K562 (cell line): Measurements from ENCODE around the gene EFCAB5. TPM values are rescaled to one million over a fixed set of nuclear protein-coding genes. Genes with fewer than 3 reads are reported as not detected.

ENCODE experiments used
- ATAC-seq: fragments of 200-7000 bp; cut with Tn5 transposase; 3 replicates; pipeline ENCODE4 v1.9.1; 2020; ENCODE audit warnings: moderate library complexity
- BruUV-seq: library from RNA; stranded (reverse); fragments of 400-500 nt; replicated peaks from 2 replicates; lab custom pipeline; 2021; lab: Mats Ljungman, UMichigan
- CTCF ChIA-PET: fragments of 300-600 bp; formaldehyde crosslinking; extraction: SDS; loops from one replicate; lab custom pipeline; 2021; ENCODE audit warnings: low intra/inter-chr PET ratio; lab: Yijun Ruan, JAX
- POLR2A ChIA-PET: fragments of 300-600, 350-650 bp; sonication (Branson Sonifier 250); formaldehyde crosslinking; extraction: SDS; loops from one replicate; lab custom pipeline; 2021; ENCODE audit warnings: antibody characterized with exemption, inconsistent platforms; lab: Yijun Ruan, JAX
- DNase-seq, 4 experiments: peaks; one replicate each; pipeline versions ENCODE4 v3.0.0 to v3.0.0-alpha.2; 2011 to 2018; ENCODE audit warnings: low spot score in 3 of 4, mixed read lengths in 3 of 4; ENCODE audit errors: extremely low read depth in 1 of 4
- FAIRE-seq: peaks from 2 replicates; lab custom pipeline; 2011; peaks lifted over from hg19 to GRCh38; lab: Jason Lieb, UNC
- H2AFZ ChIP-seq: 2 replicates; pipeline ENCODE4 v1.6.0; 2011; ENCODE audit warnings: low read depth, low read length, control low read depth, inconsistent platforms
- H3K27ac ChIP-seq: fragments of 200-600 bp; 3 replicates; pipeline ENCODE4 v1.8.0; 2011; ENCODE audit warnings: low read depth, mild to moderate bottlenecking, control low read depth, inconsistent platforms, low read length, moderate library complexity, mixed read lengths; ENCODE audit errors: extremely low read depth
- H3K27me3 ChIP-seq, 2 experiments: fragments of 300-600 bp in 1 of 2; 2 replicates in 1 of 2; 3 replicates in 1 of 2; pipeline versions ENCODE4 v1.6.0 to v1.8.0; 2011; ENCODE audit warnings: inconsistent platforms in 2 of 2, low read length in 2 of 2, mild to moderate bottlenecking in 1 of 2, mixed read lengths in 1 of 2, moderate library complexity in 1 of 2; ENCODE audit not compliant: control insufficient read depth in 2 of 2, insufficient read depth in 2 of 2
- H3K36me3 ChIP-seq: fragments of 300-600 bp; 3 replicates; pipeline ENCODE4 v1.8.0; 2011; ENCODE audit warnings: mild to moderate bottlenecking, low read length, inconsistent platforms; ENCODE audit not compliant: control insufficient read depth, insufficient read depth
- H3K4me1 ChIP-seq, 2 experiments: fragments of 200-600 bp in 1 of 2; replicated peaks in 1 of 2; 2 replicates in 1 of 2; 3 replicates in 1 of 2; pipeline versions ENCODE4 v1.5.1 to v1.8.0; 2011; ENCODE audit warnings: inconsistent platforms in 2 of 2, low read length in 2 of 2, mild to moderate bottlenecking in 1 of 2, mixed read lengths in 1 of 2, moderate library complexity in 1 of 2; ENCODE audit not compliant: control insufficient read depth in 2 of 2, insufficient read depth in 2 of 2
- H3K4me2 ChIP-seq: 2 replicates; pipeline ENCODE4 v1.6.1; 2011; ENCODE audit warnings: low read length, control low read depth, inconsistent platforms, mixed read lengths; ENCODE audit not compliant: insufficient read depth
- H3K4me3 ChIP-seq: fragments of 200-600 bp; sonication (generic), shearing (Covaris generic); 2 replicates; pipeline ENCODE4 v1.5.1; 2016; ENCODE audit warnings: control low read depth, inconsistent platforms
- H3K79me2 ChIP-seq: fragments of 200-600 bp; 3 replicates; pipeline ENCODE4 v1.8.0; 2011; ENCODE audit warnings: low read length, inconsistent platforms; ENCODE audit not compliant: control insufficient read depth, insufficient read depth
- H3K9ac ChIP-seq, 2 experiments: 2 replicates each; pipeline versions ENCODE4 v1.6.0 to v1.6.1; 2011; ENCODE audit warnings: low read depth in 2 of 2, low read length in 2 of 2, control low read depth in 1 of 2, inconsistent platforms in 1 of 2, mild to moderate bottlenecking in 1 of 2, mixed read lengths in 1 of 2; ENCODE audit not compliant: insufficient read depth in 1 of 2
- H3K9me1 ChIP-seq: one replicate; pipeline ENCODE4 v1.6.0; 2011; ENCODE audit warnings: inconsistent platforms, mild to moderate bottlenecking, low read length, moderate library complexity; ENCODE audit not compliant: control insufficient read depth, insufficient read depth
- H3K9me3 ChIP-seq: replicated peaks from 2 replicates; pipeline ENCODE4 v1.5.1; 2011; ENCODE audit warnings: low read depth, low read length, inconsistent platforms; ENCODE audit not compliant: control insufficient read depth, insufficient read depth
- H4K20me1 ChIP-seq: replicated peaks from 2 replicates; pipeline ENCODE4 v1.6.1; 2011; ENCODE audit warnings: low read length, inconsistent platforms, mixed read lengths; ENCODE audit not compliant: control insufficient read depth, insufficient read depth
- FIP1L1 ChIP-seq: fragments of 200-400 bp; formaldehyde crosslinking; IDR thresholded peaks from 2 replicates; pipeline ENCODE4 v1.6.1; 2018; ENCODE audit warnings: mild to moderate bottlenecking, low read depth, low read length; ENCODE audit not compliant: poor library complexity, severe bottlenecking
- GATA2 ChIP-seq: sonication (generic); formaldehyde crosslinking; IDR thresholded peaks from 2 replicates; pipeline ENCODE4 v1.4.0; 2020; ENCODE audit warnings: mild to moderate bottlenecking, missing genetic modification reagents
- ILF3 ChIP-seq: fragments of 450-650 bp; IDR thresholded peaks from 2 replicates; pipeline ENCODE4 v1.6.1; 2018; ENCODE audit warnings: antibody characterized with exemption, mild to moderate bottlenecking, moderate library complexity, borderline replicate concordance
- MTF1 ChIP-seq: fragments of 250-450 bp; sonication (Bioruptor Pico); IDR thresholded peaks from 2 replicates; pipeline ENCODE4 v1.9.0; 2021; ENCODE audit warnings: moderate library complexity, mild to moderate bottlenecking, inconsistent platforms, borderline replicate concordance
- NCOA1 ChIP-seq: fragments of 450-650 bp; IDR thresholded peaks from 2 replicates; pipeline ENCODE4 v1.6.1; 2016; ENCODE audit warnings: low read depth
- PRPF4 ChIP-seq: fragments of 200-400 bp; formaldehyde crosslinking; IDR thresholded peaks from one replicate; pipeline ENCODE4 v1.6.1; 2017; ENCODE audit warnings: low read length, low read depth, mild to moderate bottlenecking; ENCODE audit not compliant: insufficient read depth, poor library complexity, severe bottlenecking
- TGIF2 ChIP-seq: sonication (generic); formaldehyde crosslinking; IDR thresholded peaks from 2 replicates; pipeline ENCODE4 v1.8.1; 2022; ENCODE audit warnings: mild to moderate bottlenecking, missing genetic modification reagents, moderate library complexity
- ZBTB9 ChIP-seq: fragments of 450-650 bp; formaldehyde crosslinking; IDR thresholded peaks from 2 replicates; pipeline ENCODE4 v1.4.0; 2020; ENCODE audit warnings: mild to moderate bottlenecking, moderate library complexity
- ZNF311 ChIP-seq: fragments of 250-450 bp; sonication (Bioruptor Pico); IDR thresholded peaks from 2 replicates; pipeline ENCODE4 v1.4.0; 2020; ENCODE audit warnings: mild to moderate bottlenecking, moderate library complexity
- WGBS: fragments of 100-300 bp; shearing (Covaris generic); methylation state at CpG from one replicate; pipeline ENCODE4 v1.1.6; 2016; ENCODE audit warnings: low coverage, mixed read lengths; ENCODE audit not compliant: insufficient coverage; ENCODE audit errors: missing lambda C conversion rate; 5-methylcytosine and 5-hydroxymethylcytosine counted together
- in situ Hi-C: fragments of 300-500 bp; cut with MboI; formaldehyde crosslinking; loops from 4 replicates; pipeline ENCODE4 v1.15.0; 2018; ENCODE audit warnings: inconsistent platforms, mixed read lengths
- intact Hi-C: fragments of 100-400 bp; cut with micrococcal nuclease; formaldehyde crosslinking; loops from 2 replicates; pipeline ENCODE4 v1.14.2; 2022
- polyA plus RNA-seq, 8 experiments: library from polyadenylated mRNA; depleted of rRNA in 4 of 8; stranded (reverse) in 5 of 8; unstranded in 3 of 8; fragments of >200 nt; fragmentation: Nextera tagmentation in 2 of 8; fragmentation: Illumina TruSeq in 1 of 8; extraction: Ambion mirVana in 2 of 8; extraction: Trizol in 1 of 8; gene quantifications; 2 replicates each; pipeline versions ENCODE4 v1.2.1 to v1.2.3, GENCODE V29; 2011 to 2014; ENCODE audit warnings: inconsistent platforms in 1 of 8, missing spikeins in 1 of 8
- total RNA-seq, 7 experiments: library from RNA; depleted of rRNA in 6 of 7; stranded (reverse); fragments of >200 nt in 6 of 7; fragmentation: Illumina TruSeq in 2 of 7; extraction: Trizol in 2 of 7; gene quantifications; 2 replicates each; pipeline versions ENCODE4 v1.2.1 to v1.2.3, GENCODE V29; 2011 to 2021; ENCODE audit warnings: low replicate concordance in 1 of 7

EFCAB5 gene
- total and polyA plus RNA-seq, 9 of the 15 experiments (the other 6 are each of a cell fraction or from before 2014, with no cell fraction given) = 0.06 to 0.11 TPM; not detected in 7

GRCh38 chr17:30101686-30102390, 160.4 kb downstream of the EFCAB5 start:
- peak overlapping the region; percentile 20; the same call in 1 of the 2 replicates for H2AFZ ChIP-seq
- TF ChIP-seq NCOA1 = no peak
- no peak for TF ChIP-seq ZBTB9 (CRISPR knock-in tag)
- TF ChIP-seq FIP1L1 = no peak
- TF ChIP-seq ZNF311 (CRISPR knock-in tag) = no peak
- TF ChIP-seq PRPF4 = no peak
- no peak for TF ChIP-seq ILF3
- TF ChIP-seq MTF1 (CRISPR knock-in tag) = no peak
- no peak for TF ChIP-seq TGIF2 (CRISPR knock-in tag)
- no peak for TF ChIP-seq GATA2 (CRISPR knock-in tag)
- no peaks in the 10 kb centered on the region; a peak in 1 of 5 replicates for H3K27me3 ChIP-seq
- ATAC-seq (no peak), FAIRE-seq (no peak), DNase-seq (no peak)
- no peak overlapping the region for H3K9ac ChIP-seq
- no peak overlapping the region for H3K4me3 ChIP-seq
- intact Hi-C loops = loop anchor here (10.0 kb wide), 1 partner anchor 103 kb away; no protein-coding TSS in a partner anchor
- no peaks in the 10 kb centered on the region for H3K9me1 ChIP-seq
- no peaks in the 10 kb centered on the region for H4K20me1 ChIP-seq
- ChIA-PET CTCF (no interaction called here), POLR2A (no interaction called here)
- no peaks in the 10 kb centered on the region for H3K9me3 ChIP-seq
- no peaks in the 10 kb centered on the region for H3K36me3 ChIP-seq
- in situ Hi-C loops = loop anchor here (10.0 kb wide), 1 partner anchor 613 kb away; no protein-coding TSS in a partner anchor
- 28% methylated on average over 4 of the region's 4 CpGs for WGBS
- H3K4me2 ChIP-seq = no peak overlapping the region
- H3K4me1 ChIP-seq = peaks cover 5% of the 10 kb centered on the region in 2 experiments; a peak in 3 of 5 replicates
- no peak overlapping the region for H3K27ac ChIP-seq
- no TSS peak for BruUV-seq
- H3K79me2 ChIP-seq = no peaks in the 10 kb centered on the region
